Cardiac septum (tissue), 1 donor: ENCODE data around the gene PTGES3L. TPM values are rescaled to one million over a fixed set of nuclear protein-coding genes. Genes with fewer than 3 reads are reported as not detected.
"Not testable (repeated sequence)": the region's sequence is repeated elsewhere in the genome, so short reads cannot be mapped to it uniquely, and the experiment has no call there.

ENCODE experiments used
- DNase-seq: peaks from one replicate; pipeline ENCODE4 v3.0.0-alpha.2; 2020; ENCODE audit warnings: low spot score
- intact Hi-C: fragments of 100-400 bp; cut with DNase I; formaldehyde crosslinking; loops from one replicate; pipeline ENCODE4 v1.14.0; 2022
- total RNA-seq: library from RNA; stranded (reverse); fragmentation: NEBNext Ultra II Directional; extraction: Animal tissue kit (Norgen Biotek cat#: 25700); gene quantifications from one replicate; pipeline ENCODE4 v1.2.1, GENCODE V29; 2021
- donor health status: DM: no; HTN: no; CAD: no.

Gene PTGES3L
- total RNA-seq, 1 donor from 2014 or later: 51.2 TPM

DNA sequence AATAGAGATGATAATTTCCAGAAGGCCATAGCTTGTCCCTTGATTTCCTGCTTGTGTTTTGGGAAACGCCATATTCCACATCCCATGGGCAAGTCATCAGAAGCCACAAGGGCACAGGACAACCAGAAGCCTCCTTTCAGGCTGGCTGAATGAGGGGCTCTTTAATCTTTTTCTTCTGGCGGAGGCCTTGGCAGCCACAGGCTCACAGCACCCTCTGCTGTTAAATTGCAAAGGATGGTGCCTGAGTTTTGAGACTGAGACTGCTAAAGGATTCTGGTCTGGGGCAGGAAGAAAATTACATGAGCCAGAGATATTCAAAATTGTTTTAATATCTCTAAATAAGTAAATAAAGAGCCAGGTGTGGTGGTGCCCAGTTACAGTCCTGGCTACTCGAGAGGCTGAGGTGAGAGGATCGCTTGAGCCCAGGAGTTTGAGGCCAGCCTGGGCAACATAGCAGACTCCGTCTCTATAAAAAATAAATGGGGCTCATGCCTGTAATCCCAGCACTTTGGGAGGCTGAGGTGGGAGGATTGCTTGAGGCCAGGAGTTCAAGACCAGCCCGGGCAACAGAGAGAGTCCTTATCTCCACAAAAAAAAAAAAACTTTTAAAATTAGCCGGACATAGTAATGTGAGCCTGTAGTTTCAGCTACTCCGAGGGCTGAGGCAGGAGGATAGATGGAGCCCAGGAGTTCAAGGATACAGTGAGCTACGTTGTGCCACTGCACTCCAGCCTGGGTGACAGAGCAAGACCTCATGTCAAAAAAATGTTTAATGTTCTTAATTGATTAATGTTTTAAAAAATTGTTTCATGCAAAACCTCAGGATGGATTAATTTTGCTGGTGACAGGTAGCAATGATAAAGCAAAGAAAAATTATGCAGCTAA lies 41.9 kb downstream of the PTGES3L start:
- no peak for DNase-seq
- intact Hi-C loops: loop anchor here (1.0 to 10.0 kb wide), 3 partner anchors 95 to 353 kb away; no protein-coding TSS in a partner anchor

- no peak for DNase-seq
- intact Hi-C loops: loop anchor here (5.0 kb wide), 1 partner anchor 82 kb away; no protein-coding TSS in a partner anchor
These were observed 50.4 kb downstream of the PTGES3L start for GRCh38 chr17:42929497-42929844.

- DNase-seq: no peak
- intact Hi-C loops: loop anchor here (5.0 kb wide), 1 partner anchor 82 kb away; no protein-coding TSS in a partner anchor
These were observed 51.0 kb downstream of the PTGES3L start for GRCh38 chr17:42928714-42929496.

GRCh38 chr17:42924891-42925290 lies 55.0 kb downstream of the PTGES3L start:
- DNase-seq: no peak
- intact Hi-C loops: loop anchor here (5.0 kb wide), 1 partner anchor 78 kb away; no protein-coding TSS in a partner anchor

- peak; percentile 20 for DNase-seq
- intact Hi-C loops: not testable (repeated sequence)
These were observed 56.4 kb downstream of the PTGES3L start for GRCh38 chr17:42923472-42923871.

GRCh38 chr17:42922294-42922693 lies 57.6 kb downstream of the PTGES3L start:
- intact Hi-C loops: no loop called here

GRCh38 chr17:42920922-42921321 lies 59.0 kb downstream of the PTGES3L start:
- intact Hi-C loops: no loop called here
- DNase-seq: peak; percentile 76

More at GRCh38 chr17:42922294-42922693, 57.6 kb downstream of the PTGES3L start:
- DNase-seq: peak; percentile 36

- DNase-seq: peak; percentile 9
- intact Hi-C loops: no loop called here
These were observed 59.6 kb downstream of the PTGES3L start for GRCh38 chr17:42920106-42920900.

GRCh38 chr17:42919522-42920077 lies 60.3 kb downstream of the PTGES3L start:
- intact Hi-C loops, DNase-seq: not testable (repeated sequence)

DNA sequence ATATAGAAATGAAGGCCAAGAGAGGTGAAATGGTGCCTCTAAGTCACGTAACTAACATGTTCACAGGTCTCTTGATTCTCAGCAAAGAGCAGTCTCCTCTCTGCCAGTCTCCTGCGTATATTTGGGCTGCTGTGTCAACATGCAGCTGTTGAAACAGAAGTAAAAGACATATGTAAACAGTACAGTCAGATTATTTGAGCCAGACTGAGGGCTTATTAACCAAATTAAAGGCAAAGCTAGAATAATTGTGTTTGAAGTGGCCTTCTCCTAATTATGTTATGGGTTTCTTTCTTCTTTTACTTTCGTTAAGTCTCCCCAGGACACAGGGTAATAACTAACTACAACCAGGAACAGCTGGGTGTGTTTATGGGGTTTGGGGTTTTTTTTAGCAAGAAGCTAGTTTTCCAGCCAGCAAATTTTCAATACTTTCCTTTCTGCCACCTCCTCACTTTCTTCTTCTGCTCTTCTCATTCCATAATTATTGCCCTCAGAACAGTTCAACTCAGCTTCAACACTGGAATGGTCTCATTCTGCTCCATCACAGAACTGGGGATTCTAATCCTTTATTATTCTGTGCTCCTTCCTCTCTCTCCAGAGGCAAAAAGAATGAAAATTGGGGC lies 60.9 kb downstream of the PTGES3L start:
- DNase-seq: no peak
- intact Hi-C loops: no loop called here

Other genes starting within 250 kb of the PTGES3L start
- 45.4 TPM for gene EZH1, start 235.0 kb downstream of the PTGES3L start, total RNA-seq
- gene RAMP2, start 218.9 kb downstream of the PTGES3L start, total RNA-seq: 45.8 TPM
- gene VPS25, start 206.6 kb downstream of the PTGES3L start, total RNA-seq: 32.3 TPM
- gene WNK4, start 199.5 kb downstream of the PTGES3L start, total RNA-seq: not detected
- 61.4 TPM for gene COA3, start 181.4 kb downstream of the PTGES3L start, total RNA-seq
- not detected for gene CNTD1, start 181.2 kb downstream of the PTGES3L start, total RNA-seq
- 84.3 TPM for gene BECN1, start 155.8 kb downstream of the PTGES3L start, total RNA-seq
- gene PSME3, start 146.7 kb downstream of the PTGES3L start, total RNA-seq: 66.9 TPM
- gene AOC2, start 135.5 kb downstream of the PTGES3L start, total RNA-seq: 0.89 TPM
- 12.9 TPM for gene AOC3, start 128.9 kb downstream of the PTGES3L start, total RNA-seq
- not detected for gene G6PC1, start 79.3 kb downstream of the PTGES3L start, total RNA-seq
- gene AARSD1, start 15.6 kb downstream of the PTGES3L start, total RNA-seq: 27.0 TPM
- 14.8 TPM for gene RUNDC1, start 485 bp upstream of the PTGES3L start, total RNA-seq
- gene RPL27, start 18.3 kb upstream of the PTGES3L start, total RNA-seq: 536 TPM
- gene IFI35, start 26.7 kb upstream of the PTGES3L start, total RNA-seq: 13.7 TPM
- 81.3 TPM for gene VAT1, start 42.3 kb upstream of the PTGES3L start, total RNA-seq
- 0.89 TPM for gene RND2, start 45.2 kb upstream of the PTGES3L start, total RNA-seq
- gene BRCA1, start 145.3 kb upstream of the PTGES3L start, total RNA-seq: 6.1 TPM
- gene NBR1, start 191.1 kb upstream of the PTGES3L start, total RNA-seq: 97.6 TPM
- gene TMEM106A, start 231.8 kb upstream of the PTGES3L start, total RNA-seq: 4.0 TPM
- not detected for gene CCDC200, start 248.5 kb upstream of the PTGES3L start, total RNA-seq